Kidney (tissue), 22 donors: ENCODE data around the gene SLC22A15. TPM values are rescaled to one million over a fixed set of nuclear protein-coding genes. Genes with fewer than 3 reads are reported as not detected.

Experiments used
- DNase-seq, 5 donors: peaks; one replicate each; pipeline ENCODE4 v3.0.0-alpha.2; 2013 to 2020
- FAIRE-seq: peaks from 2 replicates; lab custom pipeline; 2012; peaks lifted over from hg19 to GRCh38; lab: Jason Lieb, UNC
- H3K27ac ChIP-seq, 2 donors: one replicate each; pipeline ENCODE4 v1.7.0; 2013; ENCODE audit warnings: low read depth in 2 of 2, low read length in 2 of 2, inconsistent platforms in 1 of 2
- H3K27me3 ChIP-seq: one replicate; pipeline ENCODE4 v1.7.1; 2013; ENCODE audit warnings: low read length, inconsistent platforms; ENCODE audit not compliant: control insufficient read depth, insufficient read depth
- H3K36me3 ChIP-seq, 3 donors: one replicate each; pipeline versions ENCODE4 v1.7.0 to v1.7.1; 2013; ENCODE audit warnings: low read length in 3 of 3, control low read depth in 1 of 3, inconsistent platforms in 1 of 3; ENCODE audit not compliant: insufficient read depth in 3 of 3, control insufficient read depth in 2 of 3
- H3K4me1 ChIP-seq, 3 donors: one replicate each; pipeline versions ENCODE4 v1.7.0 to v1.7.1; 2013; ENCODE audit warnings: low read length in 3 of 3, inconsistent platforms in 1 of 3, low read depth in 1 of 3; ENCODE audit not compliant: control insufficient read depth in 2 of 3, insufficient read depth in 2 of 3
- H3K4me3 ChIP-seq, 3 donors: one replicate each; pipeline versions ENCODE4 v1.7.0 to v1.8.1; 2013; ENCODE audit warnings: low read length in 3 of 3, control low read depth in 1 of 3, inconsistent platforms in 1 of 3
- H3K9ac ChIP-seq, 3 donors: one replicate each; pipeline versions ENCODE4 v1.7.0 to v1.7.1; 2013; ENCODE audit warnings: low read length in 3 of 3, control low read depth in 1 of 3, inconsistent platforms in 1 of 3
- H3K9me3 ChIP-seq, 3 donors: one replicate each; pipeline versions ENCODE4 v1.7.0 to v1.7.1; 2013; ENCODE audit warnings: low read length in 3 of 3, control low read depth in 1 of 3, inconsistent platforms in 1 of 3; ENCODE audit not compliant: control insufficient read depth in 2 of 3, insufficient read depth in 1 of 3
- CTCF ChIP-seq: IDR thresholded peaks from 3 replicates; pipeline ENCODE4 v1.5.1; 2012; ENCODE audit warnings: mild to moderate bottlenecking, moderate library complexity, borderline replicate concordance; ENCODE audit not compliant: insufficient read depth; ENCODE audit errors: extremely low read depth
- intact Hi-C: fragments of 100-400 bp; cut with DNase I; formaldehyde crosslinking; loops from one replicate; pipeline ENCODE4 v1.11.1; 2022
- long read RNA-seq, 10 donors: library from polyadenylated mRNA in 1 of 10; unstranded in 1 of 10; transcript quantifications; one replicate each; pipeline ENCODE4 v2.0.0 and lab custom pipeline, GENCODE V29; 2021 to 2026
- polyA plus RNA-seq: library from polyadenylated mRNA; stranded (reverse); fragments of 350-450 nt; fragmentation: Illumina TruSeq; extraction: RNeasy Lipid Tissue Mini Kit (QIAGEN cat#74804); gene quantifications from one replicate; pipeline ENCODE4 v1.2.3, GENCODE V29; 2014; ENCODE audit warnings: low read depth, low replicate concordance; ENCODE audit not compliant: insufficient read depth
- total RNA-seq: library from RNA; stranded (reverse); fragmentation: NEBNext Ultra II Directional; extraction: Animal tissue kit (Norgen Biotek cat#: 25700); gene quantifications from one replicate; pipeline ENCODE4 v1.2.1, GENCODE V29; 2021
- donor health status: control.
- donor health status: control.
- donor health status: control.
- donor health status: control.
- donor health status: control.
- donor health status: DM: yes; HTN: yes; CAD: no.
- donor health status: Normal renal cell carcinoma (clear cell type).

Gene SLC22A15
- total RNA-seq: 9.8 TPM
- polyA plus RNA-seq: 3.5 TPM
- long read RNA-seq, donor 1: 0 reads
- long read RNA-seq, donor 2: 0 reads
- long read RNA-seq, donor 3: 0 reads
- long read RNA-seq, donor 4: 0 reads
- long read RNA-seq, donor 5: 0 reads
- long read RNA-seq, donor 6: 0 reads
- long read RNA-seq, donor 7, full-length matches to known transcripts: 2 of 6 reads
- long read RNA-seq, donor 7, partial matches to known transcripts: 1 of 6 reads
- long read RNA-seq, donor 7, other reads (novel, unspliced or antisense): 3 of 6 reads
- long read RNA-seq, donor 8, full-length matches to known transcripts: 2 of 2 reads
- long read RNA-seq, donor 8, partial matches to known transcripts: 0 of 2 reads
- long read RNA-seq, donor 8, other reads (novel, unspliced or antisense): 0 of 2 reads
- long read RNA-seq, donor 9: 0 reads
- long read RNA-seq, donor 10, partial matches to known transcripts: 0 of 1 reads
- long read RNA-seq, donor 10, other reads (novel, unspliced or antisense): 0 of 1 reads

- FAIRE-seq (no peak), DNase-seq (peak; percentile 61 to 88 (median 72))
- Histone ChIP-seq H3K9me3 (no peaks in the 10 kb centered on the region), H3K36me3 (no peaks in the 10 kb centered on the region), H3K4me3 (peak within 1 kb of the TSS; percentile 61 to 76 (median 66)), H3K27ac (peak within 1 kb of the TSS; percentile 71 to 80), H3K9ac (peak within 1 kb of the TSS; percentile 20 to 80 (median 66)), H3K4me1 (peaks cover 0 to 3% (median 0%) of the 10 kb centered on the region in 3 donors), H3K27me3 (no peaks in the 10 kb centered on the region)
- intact Hi-C loops: no loop called here
- no peak for TF ChIP-seq CTCF
Measured at GRCh38 chr1:115976062-115976920, at the start of gene SLC22A15. Gene SLC22A15, plus strand, starts transcription at chr1:115976513. Its CDS starts 115 bp downstream, at chr1:115976628.

GRCh38 chr1:115927971-115928370 lies 48.3 kb upstream of the SLC22A15 start:
- no peak overlapping the region for H3K4me3 ChIP-seq
- intact Hi-C loops: no loop called here
- FAIRE-seq (no peak), DNase-seq (no peak)
- no peaks in the 10 kb centered on the region for H3K36me3 ChIP-seq
- no peaks in the 10 kb centered on the region for H3K9me3 ChIP-seq
- H3K4me1 ChIP-seq: no peaks in the 10 kb centered on the region
- H3K9ac ChIP-seq: no peak overlapping the region
- H3K27me3 ChIP-seq: no peaks in the 10 kb centered on the region
- H3K27ac ChIP-seq: no peak overlapping the region
- TF ChIP-seq CTCF: no peak

GRCh38 chr1:115929881-115930280 lies 46.4 kb upstream of the SLC22A15 start:
- H3K27ac ChIP-seq: no peak overlapping the region
- no peak for DNase-seq
- no peaks in the 10 kb centered on the region for H3K27me3 ChIP-seq
- H3K4me3 ChIP-seq: no peak overlapping the region
- no peak for TF ChIP-seq CTCF
- intact Hi-C loops: no loop called here
- H3K36me3 ChIP-seq: no peaks in the 10 kb centered on the region
- FAIRE-seq: no peak
- no peaks in the 10 kb centered on the region for H3K4me1 ChIP-seq
- H3K9ac ChIP-seq: no peak overlapping the region
- peaks cover 0 to 3% (median 0%) of the 10 kb centered on the region in 3 donors for H3K9me3 ChIP-seq
